ES-I3 (cell line): ENCODE data around the gene FAM83F.
"Not testable (repeated sequence)": the region's sequence is repeated elsewhere in the genome, so short reads cannot be mapped to it uniquely, and the experiment has no call there.

Source experiments
- H3K36me3 ChIP-seq: 2 replicates; pipeline ENCODE4 v1.6.1; 2013; ENCODE audit warnings: mild to moderate bottlenecking, low read length, control low read depth, moderate library complexity; ENCODE audit not compliant: insufficient read depth
- H3K4me1 ChIP-seq: 2 replicates; pipeline ENCODE4 v1.6.1; 2013; ENCODE audit warnings: mild to moderate bottlenecking, control low read depth, low read length; ENCODE audit not compliant: insufficient read depth
- H3K9ac ChIP-seq: 2 replicates; pipeline ENCODE4 v1.6.1; 2013; ENCODE audit warnings: low read depth, mild to moderate bottlenecking, low read length, moderate library complexity
- H3K9me3 ChIP-seq: 2 replicates; pipeline ENCODE4 v1.6.1; 2013; ENCODE audit warnings: mild to moderate bottlenecking, low read length, moderate library complexity; ENCODE audit not compliant: control insufficient read depth, insufficient read depth

Gene FAM83F

DNA sequence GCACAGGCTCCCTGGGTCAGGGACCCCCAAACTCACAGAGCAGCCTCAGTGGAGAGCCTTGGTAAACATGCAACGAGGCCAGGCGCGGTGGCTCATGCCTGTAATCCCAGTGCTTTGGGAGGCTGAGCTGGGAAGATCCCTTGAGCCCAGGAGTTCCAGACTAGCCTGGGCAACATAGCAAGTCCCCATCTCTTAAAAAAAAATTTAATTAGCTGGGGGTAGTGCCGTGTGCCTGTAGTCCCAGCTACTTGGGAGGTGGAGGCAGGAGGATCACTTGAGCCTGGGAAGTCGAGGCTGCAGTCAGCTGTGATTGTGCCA is 30.3 kb downstream of the FAM83F start:
- not testable (repeated sequence) for H3K9ac ChIP-seq, H3K4me1 ChIP-seq, H3K36me3 ChIP-seq, H3K9me3 ChIP-seq

DNA sequence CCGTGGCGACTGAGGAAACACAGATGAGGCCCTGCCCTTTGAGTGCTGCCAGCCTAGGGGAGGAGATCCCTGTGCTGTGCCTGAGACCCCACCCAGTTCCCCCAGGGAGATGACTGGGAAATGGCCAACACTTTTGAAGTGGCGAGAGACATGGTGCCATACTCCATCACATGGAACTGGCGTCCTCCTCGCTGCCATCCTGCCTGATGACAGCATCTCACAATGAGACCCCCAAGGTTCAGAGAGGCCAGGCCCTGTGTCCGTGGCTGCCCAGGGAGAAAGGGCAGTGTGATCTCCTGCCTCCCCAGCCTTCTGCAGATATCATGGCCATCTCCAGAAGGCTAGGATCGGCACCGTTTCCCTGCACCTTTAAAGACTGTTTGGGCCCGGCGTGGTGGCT is 31.1 kb downstream of the FAM83F start:
- Histone ChIP-seq H3K9me3 (no peaks in the 10 kb centered on the region), H3K4me1 (peaks cover 10% of the 10 kb centered on the region; the same call in 1 of the 2 replicates), H3K36me3 (no peaks in the 10 kb centered on the region), H3K9ac (no peak overlapping the region)

DNA sequence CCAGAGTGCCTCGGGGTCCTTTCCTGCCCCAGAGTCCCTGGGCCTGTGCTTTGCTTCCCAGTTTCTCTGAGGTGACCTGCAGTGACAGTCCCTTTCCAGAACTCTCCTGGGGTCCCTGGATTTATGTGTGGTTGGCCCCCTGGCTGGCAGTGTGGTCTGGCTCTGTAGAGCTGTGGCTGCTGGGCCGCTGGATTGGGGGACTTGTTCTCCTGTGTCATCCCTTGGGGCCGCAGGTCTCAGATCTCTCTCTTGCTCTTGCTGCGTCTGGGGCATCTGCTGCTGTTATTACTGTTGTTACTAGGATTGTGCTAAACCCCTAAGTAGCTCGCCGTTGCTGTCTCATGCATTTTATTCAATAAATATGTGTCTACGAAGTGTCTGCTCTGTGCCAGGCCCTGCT is 31.9 kb downstream of the FAM83F start:
- no peaks in the 10 kb centered on the region for H3K36me3 ChIP-seq
- H3K4me1 ChIP-seq: peaks cover 10% of the 10 kb centered on the region; the same call in 1 of the 2 replicates
- no peaks in the 10 kb centered on the region for H3K9me3 ChIP-seq
- no peak overlapping the region for H3K9ac ChIP-seq

DNA sequence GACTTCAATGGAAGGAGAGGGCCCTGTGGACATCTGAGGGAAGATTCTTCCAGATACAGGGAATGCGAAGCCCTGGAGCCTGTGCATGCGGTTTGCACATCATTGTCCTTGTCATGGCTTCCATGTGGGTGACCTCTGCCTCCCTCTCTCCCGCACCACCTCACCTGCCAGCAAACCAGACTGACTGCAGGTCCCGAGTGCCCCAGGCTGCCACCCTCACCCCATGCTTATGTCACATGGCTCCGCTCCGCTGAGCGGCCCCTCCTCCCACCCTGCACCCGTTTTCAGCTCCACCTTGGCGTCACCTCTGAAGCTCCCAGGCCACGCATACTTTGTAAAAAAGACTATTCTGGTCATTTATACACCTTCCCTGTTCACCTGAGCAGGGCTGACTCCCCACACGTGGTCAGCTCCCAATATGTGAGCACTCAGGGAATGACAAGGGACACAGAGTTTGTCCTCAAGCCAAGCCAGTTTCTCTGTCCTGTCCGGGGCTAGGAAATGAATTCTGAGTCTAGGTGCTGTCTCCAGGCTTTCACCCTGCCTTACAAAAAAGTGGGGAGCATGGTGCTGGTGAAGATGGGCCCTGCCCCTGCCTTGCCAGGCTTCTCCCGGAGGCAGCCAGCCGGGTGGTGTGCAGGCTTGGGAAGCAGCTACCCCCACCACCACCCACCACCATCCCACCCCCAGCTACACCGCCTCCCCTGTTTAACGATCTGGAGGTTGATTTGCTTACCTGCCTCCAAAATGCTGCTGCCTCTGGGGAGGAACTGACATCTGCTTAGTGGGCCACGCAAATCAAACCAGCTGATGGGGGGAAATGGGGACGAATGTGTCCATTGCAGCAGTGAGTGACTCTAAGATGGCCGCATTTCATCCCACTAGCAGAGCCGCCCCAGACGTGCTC is 32.7 kb downstream of the FAM83F start:
- Histone ChIP-seq H3K36me3 (no peaks in the 10 kb centered on the region), H3K9ac (no peak overlapping the region), H3K4me1 (peaks cover 10% of the 10 kb centered on the region; the same call in 1 of the 2 replicates), H3K9me3 (no peaks in the 10 kb centered on the region)

DNA sequence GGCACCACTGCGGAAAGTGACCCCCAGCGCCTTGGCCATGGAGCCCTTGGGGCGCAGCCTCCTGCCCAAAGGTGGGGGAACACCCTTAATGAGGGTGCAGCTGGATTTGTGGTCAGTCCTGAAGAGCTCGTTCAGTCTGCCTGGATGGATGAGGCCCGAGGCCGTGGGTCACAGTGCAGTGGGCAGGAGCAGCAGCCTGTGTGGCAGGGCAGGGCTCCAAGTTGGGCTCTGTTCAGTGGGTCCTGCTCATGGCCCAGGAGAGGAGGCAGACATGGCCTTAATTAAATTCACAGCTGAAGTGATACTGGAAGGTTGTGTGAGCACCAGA is 33.3 kb downstream of the FAM83F start:
- Histone ChIP-seq H3K4me1 (peaks cover 10% of the 10 kb centered on the region; the same call in 1 of the 2 replicates), H3K9ac (no peak overlapping the region), H3K36me3 (no peaks in the 10 kb centered on the region), H3K9me3 (no peaks in the 10 kb centered on the region)

DNA sequence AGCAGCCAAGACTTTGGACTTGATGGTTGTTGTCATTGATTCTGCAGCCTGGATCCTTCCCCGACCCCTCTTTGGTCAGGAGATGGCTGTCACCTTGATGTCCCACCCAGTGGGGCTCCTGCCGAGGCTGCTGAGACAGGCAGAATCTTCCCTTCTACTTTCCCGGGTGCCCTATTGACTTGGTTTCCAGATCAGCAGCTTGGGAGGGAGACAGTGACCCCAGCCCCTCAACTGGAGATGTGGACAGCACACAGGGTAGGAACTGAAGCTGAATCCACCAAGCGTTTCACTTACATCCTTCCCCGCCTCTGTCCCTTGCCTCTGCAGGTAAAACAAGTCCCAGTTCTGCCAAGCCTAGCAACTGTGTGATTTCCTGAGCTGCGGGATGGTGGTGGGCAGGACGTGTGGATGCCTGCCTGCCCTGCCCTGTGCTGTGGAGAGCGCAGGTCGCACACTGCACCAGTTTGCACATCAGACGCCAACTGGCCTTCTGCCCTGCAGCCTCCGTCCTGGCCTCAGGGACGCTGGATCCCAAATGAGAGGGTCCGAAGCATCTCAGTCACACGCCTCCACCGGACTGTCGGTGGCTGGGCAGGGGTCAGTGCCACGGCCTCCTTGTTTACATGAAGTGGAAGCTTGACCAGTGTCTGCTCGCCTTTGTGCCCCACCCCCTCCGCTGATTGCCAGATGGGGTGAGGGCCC is 34.6 kb downstream of the FAM83F start:
- peaks cover 10% of the 10 kb centered on the region; the same call in 1 of the 2 replicates for H3K4me1 ChIP-seq
- no peaks in the 10 kb centered on the region for H3K36me3 ChIP-seq
- H3K9ac ChIP-seq: no peak overlapping the region; the same call in 1 of the 2 replicates
- no peaks in the 10 kb centered on the region for H3K9me3 ChIP-seq

DNA sequence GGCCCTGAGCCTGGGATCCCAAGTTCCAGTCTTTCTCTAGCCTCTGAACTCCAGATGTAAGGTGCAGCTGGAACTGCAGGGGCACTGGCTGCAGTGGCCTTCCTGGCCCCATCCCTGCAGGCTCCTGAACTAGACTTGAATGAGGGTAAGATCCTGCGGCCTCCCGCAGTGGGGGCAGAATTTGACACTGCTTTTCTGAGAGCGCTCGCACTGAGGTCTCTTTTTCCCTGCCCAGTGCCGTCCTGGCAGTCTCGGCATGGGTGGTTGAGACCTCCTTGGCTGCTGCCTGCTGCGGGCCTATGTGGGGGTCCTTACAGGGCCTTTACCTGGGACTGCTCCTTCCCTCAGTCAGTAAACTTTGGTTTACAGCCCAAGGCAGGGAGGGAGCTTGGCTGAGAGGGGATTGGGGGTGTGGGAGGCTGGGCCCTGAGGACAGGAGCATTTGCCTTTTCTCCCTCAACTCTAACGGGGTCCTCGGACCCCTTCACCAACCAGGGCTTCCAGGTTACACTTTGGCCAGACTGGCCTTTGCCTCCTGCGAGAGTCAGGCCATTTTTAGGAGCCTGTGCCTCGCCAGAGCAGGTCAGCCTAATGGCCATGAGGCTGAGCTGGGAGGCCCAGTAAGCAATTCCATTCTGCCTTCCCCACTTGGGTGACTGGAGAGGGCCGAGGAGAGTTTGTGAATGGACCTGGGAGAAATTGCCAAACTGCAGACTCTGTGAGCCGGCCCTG is 35.4 kb downstream of the FAM83F start:
- no peak overlapping the region; the same call in 1 of the 2 replicates for H3K9ac ChIP-seq
- no peaks in the 10 kb centered on the region for H3K9me3 ChIP-seq
- no peaks in the 10 kb centered on the region for H3K36me3 ChIP-seq
- peaks cover 7% of the 10 kb centered on the region; the same call in 1 of the 2 replicates for H3K4me1 ChIP-seq

DNA sequence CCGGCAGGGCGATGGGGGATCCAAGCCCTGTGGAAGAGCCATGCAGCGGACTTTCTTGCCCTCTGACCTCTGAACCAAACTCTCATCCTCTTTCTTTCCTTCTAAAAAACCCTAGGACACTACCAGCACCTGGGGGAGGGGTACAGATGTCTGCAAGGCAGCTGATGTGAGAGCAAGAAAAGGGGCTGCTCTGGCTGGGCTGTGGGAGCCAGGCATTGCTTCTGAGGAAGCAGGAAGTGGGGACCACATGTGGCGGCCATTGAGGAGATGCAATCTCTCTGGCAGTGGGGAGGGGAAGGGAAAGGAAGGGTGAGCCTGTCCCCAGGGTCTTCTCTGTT is 36.0 kb downstream of the FAM83F start:
- no peaks in the 10 kb centered on the region for H3K36me3 ChIP-seq
- H3K4me1 ChIP-seq: peaks cover 7% of the 10 kb centered on the region; the same call in 1 of the 2 replicates
- H3K9ac ChIP-seq: no peak overlapping the region
- H3K9me3 ChIP-seq: no peaks in the 10 kb centered on the region

DNA sequence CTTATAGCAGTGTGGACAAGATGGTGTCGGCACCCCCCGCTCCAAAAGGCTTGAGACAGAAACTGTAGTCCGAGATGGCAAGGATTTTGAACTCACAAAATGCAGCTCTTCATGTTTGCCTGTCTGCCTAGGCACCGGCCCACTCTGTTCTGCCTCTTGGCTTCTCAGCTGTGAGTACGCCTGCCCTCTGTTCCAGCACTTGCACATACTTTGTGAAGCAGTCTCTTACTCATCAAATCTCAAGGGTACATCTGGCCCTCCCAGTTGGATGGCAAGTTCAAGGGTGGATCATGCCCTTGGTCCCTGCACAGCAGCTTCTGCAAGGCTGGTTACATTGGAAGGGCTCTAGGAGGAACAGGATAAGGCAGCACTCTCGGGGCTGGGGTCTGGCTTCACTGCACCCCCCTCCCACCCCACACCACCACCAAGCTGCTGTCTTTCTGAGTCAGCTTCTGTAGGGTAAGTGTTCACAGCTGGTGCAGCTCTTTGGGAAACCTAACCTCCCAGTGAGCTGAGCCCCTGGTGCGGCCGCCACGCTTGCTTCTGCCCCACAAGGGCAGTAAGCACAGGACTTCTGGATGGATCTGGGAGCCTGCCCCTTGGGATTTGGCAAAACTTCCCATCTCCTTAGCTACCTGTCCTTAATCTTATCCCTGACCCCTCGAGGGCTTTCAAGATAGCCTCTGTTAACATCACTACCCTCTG is 37.2 kb downstream of the FAM83F start:
- Histone ChIP-seq H3K9ac (no peak overlapping the region), H3K4me1 (peaks cover 7% of the 10 kb centered on the region; the same call in 1 of the 2 replicates)

DNA sequence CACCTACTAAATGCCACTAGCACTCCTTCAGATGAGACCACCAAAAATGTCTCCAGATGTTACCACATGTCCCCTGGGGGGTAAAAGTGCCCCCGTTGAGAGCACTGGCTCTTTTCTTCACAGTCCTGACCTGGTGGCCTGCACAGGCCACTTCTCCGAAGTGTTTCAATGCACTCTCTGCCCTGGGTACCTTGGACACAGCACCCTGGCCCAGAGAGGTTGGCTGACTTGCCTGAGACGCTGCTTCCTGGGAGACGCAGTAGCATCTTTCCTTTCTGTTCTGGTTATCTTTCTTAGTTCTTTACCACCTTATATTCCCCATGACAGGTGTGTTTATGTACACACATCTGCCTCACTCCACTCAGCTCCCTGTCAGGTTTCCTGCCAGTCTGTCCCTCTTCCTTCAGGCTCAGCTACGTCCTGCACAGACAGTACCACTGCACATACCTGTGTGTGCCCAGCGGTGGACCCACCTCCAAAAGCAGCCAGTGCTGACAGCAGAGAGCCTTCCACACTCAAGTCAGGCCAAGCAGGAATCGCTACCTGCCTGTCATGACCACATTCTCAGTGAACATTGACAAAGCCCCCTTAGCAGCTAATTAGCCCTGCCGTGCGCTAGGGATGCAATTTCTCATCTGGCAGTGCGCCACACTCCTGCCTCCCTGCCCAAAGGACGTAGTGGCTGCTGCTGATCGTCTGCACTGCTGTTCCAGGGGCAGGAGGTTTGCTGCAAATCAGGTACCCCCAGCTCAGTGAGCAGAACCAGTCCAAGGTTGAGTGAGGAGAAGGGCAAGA is 39.0 kb downstream of the FAM83F start:
- no peaks in the 10 kb centered on the region for H3K36me3 ChIP-seq
- H3K9me3 ChIP-seq: no peaks in the 10 kb centered on the region
- peaks cover 7% of the 10 kb centered on the region; the same call in 1 of the 2 replicates for H3K4me1 ChIP-seq
- no peak overlapping the region for H3K9ac ChIP-seq

More for the DNA sequence above, 37.2 kb downstream of the FAM83F start:
- Histone ChIP-seq H3K9me3 (no peaks in the 10 kb centered on the region), H3K36me3 (no peaks in the 10 kb centered on the region)

DNA sequence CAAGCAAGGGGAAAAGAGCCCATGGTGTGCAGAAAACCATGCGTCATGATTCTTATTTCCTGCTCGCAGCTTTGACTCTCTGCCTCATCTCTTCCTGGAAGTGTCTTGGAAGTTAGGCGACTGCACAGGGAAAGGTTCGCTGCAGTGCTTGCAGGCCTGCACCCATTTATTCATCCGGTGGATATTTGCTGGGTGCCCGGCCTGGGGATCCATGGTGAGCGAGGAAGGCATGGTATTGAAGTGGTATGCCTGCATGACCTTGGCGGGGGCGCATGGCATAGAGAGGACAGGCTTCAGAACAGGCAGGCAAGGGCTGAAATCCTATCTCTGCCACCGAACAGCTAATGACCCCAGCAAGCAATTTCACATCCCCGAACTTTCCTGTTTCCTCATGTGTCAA is 40.6 kb downstream of the FAM83F start:
- Histone ChIP-seq H3K4me1 (peaks cover 6% of the 10 kb centered on the region; the same call in 1 of the 2 replicates), H3K9ac (no peak overlapping the region), H3K9me3 (no peaks in the 10 kb centered on the region), H3K36me3 (no peaks in the 10 kb centered on the region)

DNA sequence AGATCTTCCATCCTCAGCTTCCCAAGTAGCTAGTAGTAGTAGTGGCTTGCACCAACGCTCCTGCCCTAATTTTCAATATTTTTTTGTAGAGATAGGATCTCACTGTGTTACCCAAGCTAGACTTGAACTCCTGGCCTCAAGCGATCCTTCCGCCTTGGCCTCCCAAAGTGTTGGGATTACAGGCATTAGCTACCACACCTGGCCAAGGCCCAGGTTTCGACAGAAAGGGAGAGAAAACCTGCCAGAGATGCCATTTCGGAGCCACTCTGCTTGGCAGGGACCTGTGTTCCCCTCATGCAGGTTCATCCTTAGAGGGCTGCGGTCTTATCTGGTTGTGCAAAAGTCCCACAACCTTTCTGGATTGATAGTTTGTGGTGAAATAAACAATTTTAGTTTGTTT is 41.4 kb downstream of the FAM83F start:
- Histone ChIP-seq H3K9me3 (no peaks in the 10 kb centered on the region), H3K4me1 (no peaks in the 10 kb centered on the region), H3K36me3 (no peaks in the 10 kb centered on the region), H3K9ac (no peak overlapping the region)

DNA sequence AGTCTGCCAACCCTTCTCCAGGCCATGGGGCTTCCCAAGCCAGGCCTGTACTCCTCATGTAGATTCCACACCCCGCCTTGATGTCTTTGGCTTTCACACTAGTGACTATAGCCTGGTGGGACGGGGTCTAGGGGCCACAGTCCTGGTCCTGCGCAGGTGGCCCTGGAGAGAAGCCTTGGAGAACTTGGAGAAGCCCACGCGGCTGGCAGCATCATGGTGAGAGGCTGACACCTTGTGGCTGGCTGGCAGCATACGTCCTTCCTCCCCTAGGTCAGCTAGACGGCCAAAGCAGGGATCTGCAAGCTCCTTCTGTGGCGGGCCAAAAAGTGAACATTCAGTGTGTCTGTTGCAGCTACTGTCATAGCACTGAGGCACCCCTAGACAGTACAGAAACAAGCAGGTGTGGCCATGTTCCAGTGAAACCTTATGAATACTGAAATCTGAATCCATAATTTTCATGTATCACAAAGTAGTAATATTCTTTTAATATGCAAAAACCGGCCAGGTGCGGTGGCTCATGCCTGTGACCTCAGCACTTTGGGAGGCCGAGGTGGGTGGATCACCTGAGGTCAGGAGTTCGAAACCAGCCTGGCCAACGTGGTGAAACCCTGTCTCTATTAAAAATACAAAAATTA is 42.0 kb downstream of the FAM83F start:
- H3K36me3 ChIP-seq: no peaks in the 10 kb centered on the region

More for the DNA sequence above, 42.0 kb downstream of the FAM83F start:
- H3K9ac ChIP-seq: no peak overlapping the region
- H3K4me1 ChIP-seq: no peaks in the 10 kb centered on the region
- H3K9me3 ChIP-seq: no peaks in the 10 kb centered on the region
